ENCODE data around the gene IL2RA.
A peak's percentile ranks its signal among the peaks of the same experiment; 100 is the strongest.
"Not testable (repeated sequence)": the region's sequence is repeated elsewhere in the genome, so short reads cannot be mapped to it uniquely, and the experiment has no call there.

The IL2RA gene

DNA sequence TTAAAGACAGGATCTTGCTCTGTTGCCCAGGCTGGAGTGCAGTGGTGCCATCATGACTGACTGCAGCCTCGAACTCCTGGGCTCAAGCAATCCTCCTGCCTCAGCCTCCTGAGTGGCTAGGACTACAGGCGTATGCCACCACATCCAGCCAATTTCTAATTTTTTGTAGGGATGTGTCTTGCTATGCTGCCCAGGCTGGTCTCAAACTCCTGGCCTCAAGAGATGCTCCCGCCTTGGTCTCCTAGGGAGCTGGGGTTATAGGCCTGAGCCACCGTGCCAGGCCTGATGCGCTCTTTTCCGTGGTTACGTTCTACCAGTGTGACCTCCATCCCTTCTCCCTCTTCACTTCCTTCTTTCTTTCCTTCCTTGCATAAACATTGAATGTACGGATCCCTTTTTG, 50.6 kb downstream of the IL2RA start:
- DNase-seq, result no peak

GRCh38 chr10:6010569-6010968, 51.6 kb downstream of the IL2RA start:
- DNase-seq, result no peak

GRCh38 chr10:6009961-6010360, 52.2 kb downstream of the IL2RA start:
- DNase-seq, result peak; percentile 15

DNA sequence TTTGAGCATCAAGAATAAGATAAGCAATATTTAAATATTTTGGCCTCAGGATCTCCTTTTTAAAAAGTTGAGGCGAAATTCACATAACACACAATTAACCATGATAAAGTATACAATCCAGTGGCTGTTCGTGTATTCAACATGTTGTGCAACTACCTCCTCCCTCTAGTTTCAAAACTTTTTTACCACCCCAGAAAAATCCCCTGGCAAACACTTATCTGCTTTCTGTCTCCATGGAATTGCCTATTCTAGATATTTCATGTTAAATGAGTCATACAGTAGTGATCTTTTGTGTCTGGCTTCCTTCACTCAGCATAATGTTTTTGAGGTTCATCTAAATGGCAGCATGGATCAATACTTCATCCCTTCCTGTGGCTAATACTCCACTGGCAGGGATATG, 53.0 kb downstream of the IL2RA start:
- DNase-seq, result peak; percentile 73

GRCh38 chr10:6008497-6009142, 53.5 kb downstream of the IL2RA start:
- DNase-seq, result no peak

DNA sequence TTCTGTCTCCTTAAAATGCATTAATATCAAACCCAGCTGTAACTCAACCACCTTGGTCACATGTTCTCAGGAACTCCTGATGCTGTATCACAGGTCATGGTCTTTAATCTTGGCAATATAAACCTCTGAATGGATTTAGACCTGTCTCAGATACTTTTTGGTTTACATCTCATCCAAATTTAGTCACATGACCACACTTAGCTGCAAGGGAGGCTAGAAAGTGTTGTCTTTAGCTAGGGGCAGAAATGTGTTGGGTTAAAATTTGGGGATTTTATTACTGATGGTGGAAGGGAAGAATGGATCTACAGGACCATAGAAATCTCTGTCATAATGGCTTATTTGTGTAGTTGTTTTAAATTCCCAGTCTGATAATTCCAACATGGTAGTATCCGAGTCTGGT, 55.2 kb downstream of the IL2RA start:
- no peak for DNase-seq

DNA sequence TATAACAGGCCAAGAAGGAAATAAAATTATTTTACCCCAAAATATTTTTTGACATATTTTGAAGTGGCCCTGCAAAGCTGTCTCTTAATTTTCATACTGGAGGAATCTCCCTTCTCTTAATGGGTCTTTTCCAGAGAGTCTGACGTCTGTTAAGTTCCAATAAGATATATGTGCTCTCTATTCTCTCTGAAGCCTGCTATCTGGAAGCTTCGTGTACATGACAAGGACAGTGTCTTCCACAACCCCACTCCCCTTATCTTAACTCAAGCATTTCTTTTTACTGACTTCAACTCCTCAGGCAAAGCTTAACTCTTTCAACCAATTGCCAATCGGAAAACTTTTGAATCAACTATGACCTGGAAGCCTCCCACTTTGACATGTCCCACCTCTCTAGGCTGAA, 55.6 kb downstream of the IL2RA start:
- no peak for DNase-seq

GRCh38 chr10:6005856-6006395, 56.2 kb downstream of the IL2RA start:
- DNase-seq, result no peak

GRCh38 chr10:6005161-6005804, 56.9 kb downstream of the IL2RA start:
- not testable (repeated sequence) for DNase-seq

DNA sequence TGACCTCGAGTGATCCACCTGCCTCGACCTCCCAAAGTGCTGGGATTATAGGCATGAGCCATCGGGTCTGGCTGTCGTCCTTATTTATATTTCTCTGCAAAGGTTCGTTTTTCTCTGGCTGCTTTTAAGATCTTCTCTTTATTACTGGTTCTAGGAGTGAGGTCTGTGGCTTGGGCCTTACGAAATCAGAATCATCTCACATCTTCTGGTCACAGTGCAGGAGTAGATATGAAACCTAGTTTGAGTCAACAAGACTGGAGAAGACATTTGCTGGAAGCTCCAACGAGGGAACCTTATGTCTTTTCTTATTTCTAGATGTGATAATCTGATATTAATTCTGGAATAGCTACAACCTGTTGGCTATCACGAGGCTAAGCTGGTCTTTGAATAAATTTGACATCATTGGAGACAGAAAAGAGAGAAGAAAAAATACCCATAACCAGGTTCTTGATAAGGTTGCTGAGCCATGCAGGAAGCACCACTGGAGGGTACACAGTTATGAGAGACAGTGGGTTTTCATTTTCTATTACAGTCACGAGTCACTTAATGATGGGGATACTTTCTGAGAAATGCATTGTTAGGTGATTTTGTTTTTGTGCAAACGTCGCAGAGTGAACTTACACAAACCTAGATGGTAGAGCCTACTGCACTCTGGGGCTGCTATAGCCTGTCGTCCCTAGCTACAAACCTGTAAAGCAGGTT, 59.2 kb downstream of the IL2RA start:
- no peak for DNase-seq

GRCh38 chr10:5999440-6000165, 62.6 kb downstream of the IL2RA start:
- no peak for DNase-seq

DNA sequence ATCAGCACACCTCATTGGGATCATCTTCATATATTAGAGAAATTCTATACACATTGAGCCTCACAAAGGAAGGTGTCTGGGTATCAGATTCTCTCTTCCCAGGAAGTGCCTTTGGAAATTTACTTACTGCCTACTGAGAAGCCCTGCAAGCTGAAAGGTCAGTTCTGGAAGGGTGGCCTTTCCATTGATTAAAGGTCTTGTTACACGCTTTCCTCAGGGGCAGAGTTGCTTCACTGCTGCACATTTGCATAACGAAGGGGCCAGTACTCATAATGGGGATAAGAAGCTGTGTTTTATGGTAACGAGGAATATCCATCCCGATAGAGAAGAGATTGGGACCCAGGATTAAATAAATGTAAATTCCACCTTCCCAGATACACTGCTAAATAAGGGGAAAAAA, 65.5 kb downstream of the IL2RA start:
- no peak for DNase-seq

DNA sequence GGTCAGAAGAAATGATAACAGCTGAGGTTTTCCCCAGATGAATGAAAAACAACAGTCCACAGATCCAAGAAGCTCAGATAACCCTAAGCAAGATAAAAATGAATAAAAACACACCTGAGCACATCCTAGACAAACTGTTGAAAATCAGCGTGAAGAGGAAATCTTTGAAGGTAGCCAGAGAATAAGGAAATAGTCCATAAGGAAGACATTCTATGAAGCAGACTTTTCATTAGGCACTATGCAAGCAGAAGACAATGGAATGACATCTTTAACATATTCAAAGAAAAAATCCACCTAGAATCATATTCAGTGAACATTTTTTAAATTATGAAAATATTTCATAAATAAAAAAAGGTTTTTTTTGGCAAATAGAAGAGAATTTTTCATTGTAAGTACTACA, 69.8 kb downstream of the IL2RA start:
- no peak for DNase-seq

GRCh38 chr10:5991708-5992107, 70.5 kb downstream of the IL2RA start:
- no peak for DNase-seq

- no peak for DNase-seq
Measured at GRCh38 chr10:5989756-5990155, 72.4 kb downstream of the IL2RA start.

DNA sequence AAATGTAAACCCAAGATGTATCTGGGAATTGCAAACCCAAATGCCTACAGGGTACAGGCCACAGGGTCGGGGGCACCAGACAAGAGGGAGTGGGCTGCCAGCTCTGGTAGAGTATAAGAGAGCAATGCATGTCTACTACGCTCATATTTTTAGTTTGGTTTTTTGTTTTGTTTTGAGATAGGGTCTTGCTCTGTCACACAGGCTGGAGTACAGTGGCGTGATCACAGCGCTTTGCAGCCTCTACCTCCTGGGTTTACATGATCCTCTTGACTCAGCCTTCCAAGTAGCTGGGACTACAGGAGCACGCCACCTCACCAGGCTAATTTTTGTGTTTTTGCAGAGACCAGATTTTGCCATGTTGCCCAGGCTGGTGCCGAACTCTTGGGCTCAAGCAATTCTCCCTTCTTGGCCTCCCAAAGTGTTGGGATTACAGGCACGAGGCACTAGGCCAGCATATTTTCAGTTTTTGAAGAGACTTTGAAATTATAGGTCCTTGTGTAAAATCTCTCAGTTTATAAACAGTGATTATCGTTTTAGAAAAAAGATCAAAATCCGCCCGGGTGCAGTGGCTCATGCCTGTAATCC, 73.7 kb downstream of the IL2RA start:
- no peak for DNase-seq

GRCh38 chr10:5987747-5988146, 74.4 kb downstream of the IL2RA start:
- no peak for DNase-seq

DNA sequence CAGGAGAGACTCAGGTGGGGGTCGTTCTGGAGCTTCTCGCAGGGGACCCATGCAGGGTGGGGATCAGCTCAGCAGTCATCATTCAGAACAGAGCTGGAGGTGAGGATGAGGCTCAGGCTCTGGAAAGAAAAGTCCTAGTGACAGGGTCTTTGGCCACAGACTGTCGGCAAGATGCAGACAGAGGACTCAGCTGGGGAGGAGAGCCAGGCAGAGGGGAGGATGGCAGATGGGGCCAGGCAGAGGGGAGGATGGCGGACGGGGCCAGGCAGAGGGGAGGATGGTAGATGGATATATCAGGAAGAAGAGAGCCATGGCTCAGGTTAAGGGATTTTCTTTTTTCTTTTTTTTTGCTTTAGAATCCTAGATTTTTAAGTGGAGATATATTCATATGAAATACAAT, 77.1 kb downstream of the IL2RA start:
- no peak for DNase-seq

DNA sequence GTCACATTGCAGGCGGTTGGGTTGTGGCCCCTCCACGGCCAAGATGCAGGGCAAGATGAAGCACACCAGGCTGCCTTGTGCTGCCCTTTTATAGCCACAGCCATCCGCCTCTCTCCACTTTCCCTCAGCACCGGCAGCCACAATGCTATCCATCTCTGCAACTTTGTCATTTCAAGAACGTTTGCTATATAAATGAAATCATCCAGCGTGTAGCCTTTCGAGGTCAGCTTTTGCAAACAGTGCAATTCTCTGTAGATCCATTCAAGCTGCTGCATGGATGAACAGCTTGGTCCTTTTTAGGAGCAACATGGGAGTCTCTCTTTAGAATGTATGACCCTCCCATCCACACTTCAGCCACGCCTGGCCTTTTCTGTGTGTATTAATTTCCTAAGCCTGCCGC, 78.4 kb downstream of the IL2RA start:
- DNase-seq, result no peak

DNA sequence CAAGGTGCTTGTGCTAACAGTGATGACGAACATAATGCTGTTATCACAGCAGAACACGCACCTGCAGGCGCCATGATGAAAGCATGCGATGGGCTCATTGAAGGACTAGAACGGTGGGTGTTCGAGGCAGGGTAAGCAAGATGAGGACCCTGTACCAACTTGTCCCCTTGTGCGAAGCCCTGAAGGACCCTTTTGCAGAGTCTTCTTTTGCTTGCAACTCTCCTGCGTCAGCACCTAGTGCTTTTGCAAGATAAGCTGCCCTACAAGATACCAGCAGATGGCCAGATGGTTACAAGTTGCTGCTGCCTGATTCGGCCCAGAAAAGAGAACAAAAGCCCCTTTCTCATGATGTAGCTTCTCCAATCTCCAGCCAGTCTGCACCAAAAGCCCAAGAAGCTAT, 80.6 kb downstream of the IL2RA start:
- no peak for DNase-seq

DNA sequence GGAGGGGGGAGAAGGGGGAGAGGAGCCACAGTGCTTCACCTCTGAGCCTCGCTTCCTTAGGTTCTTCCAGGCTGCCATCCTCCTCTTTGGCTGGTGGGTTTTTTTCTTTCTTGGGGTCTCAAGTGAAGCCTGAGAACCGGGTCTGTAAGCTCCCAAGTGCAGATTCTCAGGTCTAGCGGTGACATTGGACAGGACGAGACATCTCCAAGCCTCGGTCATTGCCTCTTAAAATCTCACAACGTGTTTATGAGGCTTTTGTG, 84.0 kb downstream of the IL2RA start:
- DNase-seq, result no peak

GRCh38 chr10:5977471-5978229, 84.5 kb downstream of the IL2RA start, which contains the start of gene IL15RA:
IL15RA (minus strand) TSS chr10:5977543; CDS start chr10:5977492, 51 bp downstream.
- DNase-seq, result peak; percentile 35
